OCI-LY1 (cell line): ENCODE data around the gene SRD5A1.

ENCODE experiments used
- H2AFZ ChIP-seq: fragments of 200-600 bp; sonication (generic), shearing (Covaris generic); 2 replicates; pipeline ENCODE4 v1.6.0; 2014; ENCODE audit warnings: antibody characterized with exemption, mild to moderate bottlenecking, low read length
- H3F3A ChIP-seq: fragments of 200-600 bp; sonication (generic), shearing (Covaris generic); 2 replicates; pipeline ENCODE4 v1.6.0; 2014; ENCODE audit warnings: mild to moderate bottlenecking, antibody characterized with exemption, low read length, moderate library complexity; ENCODE audit not compliant: insufficient read depth
- H3K27ac ChIP-seq: fragments of 200-600 bp; sonication (generic); 2 replicates; pipeline ENCODE4 v1.5.1; 2014; ENCODE audit warnings: low read length, mixed run types, mild to moderate bottlenecking, low read depth; ENCODE audit not compliant: poor library complexity, severe bottlenecking
- H3K27me3 ChIP-seq: fragments of 200-600 bp; sonication (generic); 2 replicates; pipeline ENCODE4 v1.6.0; 2014; ENCODE audit warnings: antibody characterized with exemption, mild to moderate bottlenecking, low read length, moderate library complexity; ENCODE audit not compliant: insufficient read depth
- H3K36me3 ChIP-seq: fragments of 200-600 bp; sonication (generic); 2 replicates; pipeline ENCODE4 v1.6.1; 2014; ENCODE audit warnings: mild to moderate bottlenecking, antibody characterized with exemption, low read length, moderate library complexity, mixed read lengths; ENCODE audit not compliant: insufficient read depth
- H3K4me1 ChIP-seq: fragments of 200-600 bp; sonication (generic); 2 replicates; pipeline ENCODE4 v1.5.1; 2014; ENCODE audit warnings: mild to moderate bottlenecking, low read length, moderate library complexity; ENCODE audit not compliant: insufficient read depth, severe bottlenecking
- H3K4me2 ChIP-seq: fragments of 200-600 bp; sonication (generic), shearing (Covaris generic); 2 replicates; pipeline ENCODE4 v1.6.1; 2014; ENCODE audit warnings: low read length
- H3K4me3 ChIP-seq: fragments of 200-600 bp; sonication (generic); 2 replicates; pipeline ENCODE4 v1.5.1; 2014; ENCODE audit warnings: low read length, low read depth, mild to moderate bottlenecking, mixed read lengths; ENCODE audit not compliant: poor library complexity, severe bottlenecking
- H3K79me2 ChIP-seq: fragments of 200-600 bp; shearing (Covaris generic); 2 replicates; pipeline ENCODE4 v1.6.1; 2016; ENCODE audit warnings: mixed run types, low read length, mixed read lengths; ENCODE audit not compliant: insufficient read depth
- H3K9ac ChIP-seq: fragments of 200-600 bp; sonication (generic), shearing (Covaris generic); 2 replicates; pipeline ENCODE4 v1.6.1; 2014; ENCODE audit warnings: mild to moderate bottlenecking, low read length, mixed read lengths
- H3K9me2 ChIP-seq: fragments of 200-600 bp; sonication (generic), shearing (Covaris generic); 2 replicates; pipeline ENCODE4 v1.6.1; 2014; ENCODE audit warnings: low read depth, mild to moderate bottlenecking, low read length, mixed read lengths
- H3K9me3 ChIP-seq: fragments of 200-600 bp; shearing (Covaris generic); 2 replicates; pipeline ENCODE4 v1.6.1; 2014; ENCODE audit warnings: low read length, mixed read lengths
- H4K20me1 ChIP-seq: fragments of 200-600 bp; sonication (generic), shearing (Covaris generic); 2 replicates; pipeline ENCODE4 v1.6.0; 2016; ENCODE audit warnings: mild to moderate bottlenecking, low read length; ENCODE audit not compliant: insufficient read depth
- EZH2 ChIP-seq: fragments of 200-600 bp; sonication (generic), shearing (Covaris generic); IDR thresholded peaks from 2 replicates; pipeline ENCODE4 v1.8.0; 2017; ENCODE audit warnings: borderline replicate concordance, mixed run types, mild to moderate bottlenecking, antibody characterized with exemption, low read length, moderate library complexity, mixed read lengths
- TF ChIP-seq, protein P1 (sequence below): fragments of 200-600 bp; sonication (generic), shearing (Covaris generic); IDR thresholded peaks from 2 replicates; pipeline ENCODE4 v1.5.1; 2017; ENCODE audit warnings: mild to moderate bottlenecking, antibody characterized with exemption, low read length, moderate library complexity, mixed read lengths

Gene SRD5A1

DNA sequence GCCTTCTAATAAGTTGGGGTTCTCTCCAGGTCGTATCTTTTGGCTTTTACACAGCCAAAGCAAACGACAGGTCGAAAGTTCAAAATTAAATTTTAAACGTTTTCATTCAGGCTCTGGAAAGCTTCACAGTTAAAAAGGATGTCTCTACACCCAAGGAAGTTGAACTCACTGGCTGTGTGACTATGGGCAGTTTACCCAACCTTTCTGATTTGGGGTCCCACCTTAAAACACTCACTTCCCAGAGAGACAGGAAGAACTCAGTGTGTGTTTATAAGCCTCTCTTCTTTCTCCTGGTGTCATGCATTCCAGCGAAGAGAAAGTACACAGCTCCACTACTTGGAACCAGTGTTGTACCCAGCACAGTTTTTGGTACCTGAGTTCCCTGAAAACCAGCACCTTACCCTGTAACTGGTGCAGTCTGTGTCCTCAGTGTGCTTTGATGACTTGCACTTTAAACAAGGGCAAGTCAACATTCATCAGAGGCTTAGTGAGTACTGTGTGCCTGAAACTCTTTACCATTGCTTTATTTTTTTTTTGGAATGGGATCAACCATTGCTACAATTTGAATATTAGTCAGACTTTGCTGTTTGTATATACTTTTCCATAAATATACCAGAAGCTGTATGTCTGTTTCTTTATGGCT is 1.7 kb downstream of the SRD5A1 start:
- peak overlapping the region; percentile 60 for H3K9ac ChIP-seq

DNA sequence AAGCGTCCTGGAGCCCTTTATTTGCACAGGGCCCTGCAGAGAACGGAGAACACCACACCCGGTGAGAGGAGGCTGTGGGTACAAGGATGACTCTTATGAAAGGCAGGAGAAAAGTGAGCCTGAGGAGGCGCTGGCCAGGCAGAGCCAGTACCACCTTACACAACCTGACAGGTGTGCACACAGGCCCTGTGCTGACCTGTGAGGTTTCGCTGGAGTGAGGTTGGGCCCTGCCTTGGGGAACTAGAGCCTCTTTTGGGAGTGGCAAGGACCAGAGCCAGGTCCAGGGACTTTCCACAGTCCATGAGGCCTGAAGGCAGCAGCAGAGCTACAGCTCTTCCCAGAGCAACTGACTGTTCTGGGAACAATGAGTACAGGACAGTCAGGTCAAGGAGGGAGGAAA is 3.1 kb downstream of the SRD5A1 start:
- Histone ChIP-seq H3K27ac (no peak overlapping the region), H3K79me2 (peaks cover 18% of the 10 kb centered on the region), H3K4me1 (peaks cover 29% of the 10 kb centered on the region), H3K4me3 (no peak overlapping the region), H4K20me1 (no peaks in the 10 kb centered on the region), H3K9ac (no peak overlapping the region), H3K4me2 (no peak overlapping the region), H3K27me3 (no peaks in the 10 kb centered on the region), H3K36me3 (peaks cover 5% of the 10 kb centered on the region), H3K9me3 (no peaks in the 10 kb centered on the region), H3K9me2 (no peaks in the 10 kb centered on the region), H3F3A (no peaks in the 10 kb centered on the region), H2AFZ (no peak overlapping the region)
- no peak for TF ChIP-seq EZH2
- TF ChIP-seq, protein P1, sequence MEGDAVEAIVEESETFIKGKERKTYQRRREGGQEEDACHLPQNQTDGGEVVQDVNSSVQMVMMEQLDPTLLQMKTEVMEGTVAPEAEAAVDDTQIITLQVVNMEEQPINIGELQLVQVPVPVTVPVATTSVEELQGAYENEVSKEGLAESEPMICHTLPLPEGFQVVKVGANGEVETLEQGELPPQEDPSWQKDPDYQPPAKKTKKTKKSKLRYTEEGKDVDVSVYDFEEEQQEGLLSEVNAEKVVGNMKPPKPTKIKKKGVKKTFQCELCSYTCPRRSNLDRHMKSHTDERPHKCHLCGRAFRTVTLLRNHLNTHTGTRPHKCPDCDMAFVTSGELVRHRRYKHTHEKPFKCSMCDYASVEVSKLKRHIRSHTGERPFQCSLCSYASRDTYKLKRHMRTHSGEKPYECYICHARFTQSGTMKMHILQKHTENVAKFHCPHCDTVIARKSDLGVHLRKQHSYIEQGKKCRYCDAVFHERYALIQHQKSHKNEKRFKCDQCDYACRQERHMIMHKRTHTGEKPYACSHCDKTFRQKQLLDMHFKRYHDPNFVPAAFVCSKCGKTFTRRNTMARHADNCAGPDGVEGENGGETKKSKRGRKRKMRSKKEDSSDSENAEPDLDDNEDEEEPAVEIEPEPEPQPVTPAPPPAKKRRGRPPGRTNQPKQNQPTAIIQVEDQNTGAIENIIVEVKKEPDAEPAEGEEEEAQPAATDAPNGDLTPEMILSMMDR, result no peak

More for the DNA sequence above, 1.7 kb downstream of the SRD5A1 start:
- Histone ChIP-seq H3K9me2 (no peaks in the 10 kb centered on the region), H4K20me1 (no peaks in the 10 kb centered on the region), H3K4me1 (peaks cover 31% of the 10 kb centered on the region), H3K27me3 (no peaks in the 10 kb centered on the region), H3F3A (no peaks in the 10 kb centered on the region), H3K4me2 (peak overlapping the region; percentile 79), H2AFZ (no peak overlapping the region), H3K9me3 (no peaks in the 10 kb centered on the region), H3K27ac (peak overlapping the region; percentile 35), H3K79me2 (peaks cover 30% of the 10 kb centered on the region), H3K4me3 (peak overlapping the region; percentile 88), H3K36me3 (peaks cover 19% of the 10 kb centered on the region)
- TF ChIP-seq EZH2, result no peak
- TF ChIP-seq, protein P1, result no peak

DNA sequence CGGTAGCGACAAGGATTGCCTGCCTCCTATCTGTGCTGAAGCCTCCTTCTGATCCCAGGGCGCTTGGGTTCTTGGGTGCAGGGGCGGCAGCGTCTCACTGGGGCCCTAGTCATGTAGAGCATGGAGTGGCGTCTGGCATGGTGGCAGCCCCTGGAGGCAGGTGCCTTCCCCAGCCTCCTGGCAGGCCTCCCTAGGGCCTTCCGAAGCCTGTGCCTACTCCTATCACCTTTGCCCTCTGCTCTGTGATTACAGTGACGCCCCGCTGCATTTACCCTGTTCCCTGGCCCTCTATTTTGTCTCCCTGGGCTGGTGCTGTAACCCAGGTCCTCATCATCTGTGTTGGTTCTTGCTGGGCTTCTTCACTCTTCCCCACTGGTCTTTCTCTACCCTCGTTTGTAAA is 3.8 kb downstream of the SRD5A1 start:
- Histone ChIP-seq H3K4me1 (peaks cover 21% of the 10 kb centered on the region), H3K9ac (no peak overlapping the region), H2AFZ (no peak overlapping the region), H3K27me3 (no peaks in the 10 kb centered on the region), H3K4me3 (no peak overlapping the region), H3K9me2 (no peaks in the 10 kb centered on the region), H4K20me1 (no peaks in the 10 kb centered on the region), H3K27ac (no peak overlapping the region), H3K9me3 (no peaks in the 10 kb centered on the region), H3F3A (no peaks in the 10 kb centered on the region), H3K36me3 (no peaks in the 10 kb centered on the region), H3K4me2 (no peak overlapping the region), H3K79me2 (peaks cover 11% of the 10 kb centered on the region)
- TF ChIP-seq, protein P1, result no peak
- no peak for TF ChIP-seq EZH2
